Ishikawa (cell line): ENCODE data around the gene DEPDC5.

ENCODE experiments used
- CEBPB ChIP-seq: IDR thresholded peaks from 2 replicates; pipeline ENCODE4 v1.6.1; 2012
- CREB1 ChIP-seq: IDR thresholded peaks from 2 replicates; pipeline ENCODE4 v1.6.1; 2012; ENCODE audit warnings: low read depth
- EGR1 ChIP-seq: IDR thresholded peaks from 2 replicates; pipeline ENCODE4 v1.6.1; 2012
- EP300 ChIP-seq: IDR thresholded peaks from 2 replicates; pipeline ENCODE4 v1.6.1; 2012; ENCODE audit warnings: borderline replicate concordance
- FOXM1 ChIP-seq: IDR thresholded peaks from 2 replicates; pipeline ENCODE4 v1.6.1; 2012; ENCODE audit warnings: low read depth, borderline replicate concordance
- NFIC ChIP-seq: IDR thresholded peaks from 2 replicates; pipeline ENCODE4 v1.6.1; 2012
- RAD21 ChIP-seq: IDR thresholded peaks from 2 replicates; pipeline ENCODE4 v1.6.1; 2012; ENCODE audit warnings: low read depth
- TAF1 ChIP-seq: IDR thresholded peaks from 2 replicates; pipeline ENCODE4 v1.6.1; 2012; ENCODE audit warnings: low read depth, mild to moderate bottlenecking
- TCF12 ChIP-seq: IDR thresholded peaks from 2 replicates; pipeline ENCODE4 v1.6.1; 2012; ENCODE audit warnings: low read depth
- TEAD4 ChIP-seq: IDR thresholded peaks from 2 replicates; pipeline ENCODE4 v1.6.1; 2012
- YY1 ChIP-seq: IDR thresholded peaks from 2 replicates; pipeline ENCODE4 v1.6.1; 2012; ENCODE audit warnings: low read depth
- ZBTB7A ChIP-seq: IDR thresholded peaks from 2 replicates; pipeline ENCODE4 v1.6.1; 2012; ENCODE audit warnings: low read depth
- TF ChIP-seq, protein P1 (sequence below): IDR thresholded peaks from 2 replicates; pipeline ENCODE4 v1.6.1; 2012
- TF ChIP-seq, protein P2 (sequence below): IDR thresholded peaks from 2 replicates; pipeline ENCODE4 v1.6.1; 2012
- TF ChIP-seq, protein P3 (sequence below): IDR thresholded peaks from 2 replicates; pipeline ENCODE4 v1.6.1; 2012; ENCODE audit warnings: low read depth, mild to moderate bottlenecking

The DEPDC5 gene

DNA sequence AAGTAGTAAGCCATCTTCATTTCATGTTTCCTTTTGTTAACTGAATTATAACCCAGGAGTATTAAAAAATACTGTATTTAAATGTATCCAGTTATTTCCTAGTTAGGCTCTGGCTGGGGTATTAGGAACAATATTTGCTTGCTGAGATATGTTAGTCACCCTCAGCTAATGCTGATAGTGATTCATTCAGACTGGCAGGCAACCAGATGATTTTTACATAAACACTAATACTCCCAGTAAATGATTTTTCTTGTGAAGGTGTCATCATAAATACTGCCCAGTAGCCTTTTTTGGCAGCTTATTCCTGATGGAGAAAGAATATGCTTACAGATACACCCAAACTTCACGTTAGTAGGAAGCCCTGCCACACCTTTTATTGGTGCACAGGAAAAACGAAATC lies 198.7 kb downstream of the DEPDC5 start:
- no peak for TF ChIP-seq CREB1
- no peak for TF ChIP-seq RAD21
- no peak for TF ChIP-seq TCF12
- TF ChIP-seq, protein P1, sequence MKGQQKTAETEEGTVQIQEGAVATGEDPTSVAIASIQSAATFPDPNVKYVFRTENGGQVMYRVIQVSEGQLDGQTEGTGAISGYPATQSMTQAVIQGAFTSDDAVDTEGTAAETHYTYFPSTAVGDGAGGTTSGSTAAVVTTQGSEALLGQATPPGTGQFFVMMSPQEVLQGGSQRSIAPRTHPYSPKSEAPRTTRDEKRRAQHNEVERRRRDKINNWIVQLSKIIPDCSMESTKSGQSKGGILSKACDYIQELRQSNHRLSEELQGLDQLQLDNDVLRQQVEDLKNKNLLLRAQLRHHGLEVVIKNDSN, result no peak
- TF ChIP-seq CEBPB, result no peak
- no peak for TF ChIP-seq TEAD4
- TF ChIP-seq EP300, result no peak
- no peak for TF ChIP-seq ZBTB7A
- TF ChIP-seq NFIC, result no peak
- TF ChIP-seq, protein P2, sequence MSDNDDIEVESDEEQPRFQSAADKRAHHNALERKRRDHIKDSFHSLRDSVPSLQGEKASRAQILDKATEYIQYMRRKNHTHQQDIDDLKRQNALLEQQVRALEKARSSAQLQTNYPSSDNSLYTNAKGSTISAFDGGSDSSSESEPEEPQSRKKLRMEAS, result no peak
- no peak for TF ChIP-seq EGR1
- no peak for TF ChIP-seq TAF1
- TF ChIP-seq, protein P3, sequence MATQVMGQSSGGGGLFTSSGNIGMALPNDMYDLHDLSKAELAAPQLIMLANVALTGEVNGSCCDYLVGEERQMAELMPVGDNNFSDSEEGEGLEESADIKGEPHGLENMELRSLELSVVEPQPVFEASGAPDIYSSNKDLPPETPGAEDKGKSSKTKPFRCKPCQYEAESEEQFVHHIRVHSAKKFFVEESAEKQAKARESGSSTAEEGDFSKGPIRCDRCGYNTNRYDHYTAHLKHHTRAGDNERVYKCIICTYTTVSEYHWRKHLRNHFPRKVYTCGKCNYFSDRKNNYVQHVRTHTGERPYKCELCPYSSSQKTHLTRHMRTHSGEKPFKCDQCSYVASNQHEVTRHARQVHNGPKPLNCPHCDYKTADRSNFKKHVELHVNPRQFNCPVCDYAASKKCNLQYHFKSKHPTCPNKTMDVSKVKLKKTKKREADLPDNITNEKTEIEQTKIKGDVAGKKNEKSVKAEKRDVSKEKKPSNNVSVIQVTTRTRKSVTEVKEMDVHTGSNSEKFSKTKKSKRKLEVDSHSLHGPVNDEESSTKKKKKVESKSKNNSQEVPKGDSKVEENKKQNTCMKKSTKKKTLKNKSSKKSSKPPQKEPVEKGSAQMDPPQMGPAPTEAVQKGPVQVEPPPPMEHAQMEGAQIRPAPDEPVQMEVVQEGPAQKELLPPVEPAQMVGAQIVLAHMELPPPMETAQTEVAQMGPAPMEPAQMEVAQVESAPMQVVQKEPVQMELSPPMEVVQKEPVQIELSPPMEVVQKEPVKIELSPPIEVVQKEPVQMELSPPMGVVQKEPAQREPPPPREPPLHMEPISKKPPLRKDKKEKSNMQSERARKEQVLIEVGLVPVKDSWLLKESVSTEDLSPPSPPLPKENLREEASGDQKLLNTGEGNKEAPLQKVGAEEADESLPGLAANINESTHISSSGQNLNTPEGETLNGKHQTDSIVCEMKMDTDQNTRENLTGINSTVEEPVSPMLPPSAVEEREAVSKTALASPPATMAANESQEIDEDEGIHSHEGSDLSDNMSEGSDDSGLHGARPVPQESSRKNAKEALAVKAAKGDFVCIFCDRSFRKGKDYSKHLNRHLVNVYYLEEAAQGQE, result no peak
- TF ChIP-seq FOXM1, result no peak
- no peak for TF ChIP-seq YY1

DNA sequence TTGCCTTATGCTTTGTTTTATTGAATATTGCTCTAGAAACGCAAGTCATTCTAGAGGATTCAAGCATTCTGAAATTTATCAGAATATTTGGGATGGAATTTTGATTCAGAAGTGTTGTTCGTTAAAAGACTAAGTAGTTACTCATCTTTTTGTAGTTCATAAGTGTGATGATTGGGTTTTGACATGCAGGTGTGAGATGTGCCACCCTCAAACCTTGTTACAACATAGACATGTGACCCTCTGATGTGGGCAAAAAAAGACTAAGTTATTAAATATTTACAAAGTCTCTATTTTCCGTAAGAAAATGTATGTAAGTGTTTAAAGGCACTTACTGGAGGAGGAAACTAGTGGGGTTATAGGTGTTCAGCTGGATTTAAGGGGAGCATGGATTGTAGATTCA lies 199.4 kb downstream of the DEPDC5 start:
- TF ChIP-seq TEAD4 (no peak), TCF12 (no peak), CREB1 (no peak), ZBTB7A (no peak)
- TF ChIP-seq, protein P1, result no peak
- TF ChIP-seq, protein P3, result no peak

DNA sequence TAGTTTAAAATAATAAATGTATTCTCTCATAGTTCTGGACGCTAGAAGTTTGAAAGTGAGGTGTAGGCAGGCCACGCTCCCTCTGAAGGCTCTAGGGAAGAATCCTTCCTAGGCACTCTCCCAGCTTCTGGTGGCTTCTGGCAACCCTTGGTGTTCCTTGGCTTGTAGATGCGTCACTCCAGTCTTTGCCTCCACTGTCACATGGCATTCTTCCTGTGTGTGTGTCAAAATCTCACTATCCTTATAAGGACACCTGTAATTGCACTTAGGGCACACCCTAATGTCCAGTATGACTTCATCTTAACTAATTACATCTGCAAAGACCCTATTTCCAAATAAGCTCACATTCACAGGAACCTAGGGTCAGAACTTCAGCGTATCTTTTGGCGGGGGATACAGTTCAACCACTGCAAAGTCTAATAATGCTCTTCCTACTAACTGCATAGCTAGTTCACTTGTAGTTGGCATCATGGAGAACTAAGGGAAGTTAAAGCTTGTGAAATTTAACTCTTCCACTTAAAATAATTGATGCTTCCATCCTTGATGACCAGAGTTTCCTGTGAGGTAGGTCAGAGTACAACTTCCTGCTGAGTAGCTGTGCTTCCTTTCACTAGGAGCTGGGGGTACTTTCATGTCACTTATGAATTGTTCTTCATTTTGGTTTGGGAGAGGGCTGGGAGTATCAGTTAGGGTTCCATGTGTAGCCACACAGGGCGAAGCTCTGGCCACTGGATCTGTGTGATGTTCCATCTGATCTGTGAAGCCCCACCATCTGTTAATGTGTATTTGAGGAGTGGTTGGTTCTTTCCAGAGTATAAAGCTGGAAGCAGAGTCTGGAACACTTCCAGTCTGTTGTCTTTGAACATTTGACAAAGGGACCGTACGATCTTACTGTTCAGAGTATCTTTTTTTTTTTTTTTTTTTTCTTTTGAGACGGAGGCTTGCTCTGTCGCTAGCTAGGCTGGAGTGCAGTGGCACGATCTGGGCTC lies 201.0 kb downstream of the DEPDC5 start:
- TF ChIP-seq, protein P1, result no peak
- TF ChIP-seq TEAD4, result no peak
- TF ChIP-seq CEBPB, result no peak
- TF ChIP-seq, protein P2, result no peak
- no peak for TF ChIP-seq TCF12
- no peak for TF ChIP-seq EGR1
- TF ChIP-seq NFIC, result no peak
- TF ChIP-seq TAF1, result no peak
- no peak for TF ChIP-seq ZBTB7A
- TF ChIP-seq EP300, result no peak
- TF ChIP-seq RAD21, result no peak
- TF ChIP-seq, protein P3, result no peak
- TF ChIP-seq FOXM1, result no peak
- TF ChIP-seq CREB1, result no peak
- TF ChIP-seq YY1, result no peak

DNA sequence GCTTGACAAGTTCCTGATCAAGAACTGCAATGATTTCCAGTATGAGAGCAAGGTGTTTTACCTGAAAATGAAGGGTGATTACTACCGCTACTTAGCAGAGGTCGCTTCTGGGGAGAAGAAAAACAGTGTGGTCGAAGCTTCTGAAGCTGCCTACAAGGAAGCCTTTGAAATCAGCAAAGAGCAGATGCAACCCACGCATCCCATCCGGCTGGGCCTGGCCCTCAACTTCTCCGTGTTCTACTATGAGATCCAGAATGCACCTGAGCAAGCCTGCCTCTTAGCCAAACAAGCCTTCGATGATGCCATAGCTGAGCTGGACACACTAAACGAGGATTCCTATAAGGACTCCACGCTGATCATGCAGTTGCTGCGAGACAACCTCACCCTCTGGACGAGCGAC lies 202.5 kb downstream of the DEPDC5 start:
- TF ChIP-seq TAF1, result no peak
